ENCODE results near the gene SETD5. TPM values are rescaled to one million over a fixed set of nuclear protein-coding genes. Genes with fewer than 3 reads are reported as not detected.
A peak's percentile ranks its signal among the peaks of the same experiment; 100 is the strongest.

SETD5 gene
- total and polyA plus RNA-seq, 2 of the 8 experiments (the other 6 are each of a cell fraction or from before 2014, with no cell fraction given) = 108 to 234 TPM

GRCh38 chr3:9396301-9396631 lies 1.1 kb upstream of the SETD5 start (continued):
- no peak for TF ChIP-seq CTBP2 (IDR thresholded peaks at IDR 0.05; ENCODE audit: borderline replicate concordance, insufficient read depth, insufficient read length, low read length)
- no peak for TF ChIP-seq HDAC2 (IDR thresholded peaks at IDR 0.05; ENCODE audit: borderline replicate concordance in 1 of 2, low read depth in 2 of 2, low read length in 2 of 2)
- peak; percentile 53; the same call in 1 of the 2 replicates for TF ChIP-seq YY1 (IDR thresholded peaks at IDR 0.05; ENCODE audit: low read depth, low read length)
- TF ChIP-seq FOSL1 (IDR thresholded peaks at IDR 0.05; ENCODE audit: insufficient read depth, low read depth, low read length) = no peak
- no peak for TF ChIP-seq TCF12 (IDR thresholded peaks at IDR 0.05; ENCODE audit: low read depth, low read length)
- 0 out of 2 replicates have a peak, but pooled peaks have one; percentile 28 for TF ChIP-seq SP1 (IDR thresholded peaks at IDR 0.05; ENCODE audit: low read depth, low read length)
- TF ChIP-seq ATF2 (IDR thresholded peaks at IDR 0.05; ENCODE audit: low read length) = no peak; the same call in 1 of the 2 replicates
- no peak for TF ChIP-seq BRCA1 (IDR thresholded peaks at IDR 0.05; ENCODE audit: low read depth, low read length)
- TF ChIP-seq JUND (IDR thresholded peaks at IDR 0.05; ENCODE audit: low read length) = no peak
- peak; percentile 45 for TF ChIP-seq TBP (IDR thresholded peaks at IDR 0.05; ENCODE audit: low read depth, low read length)
- no peak for TF ChIP-seq JUN (IDR thresholded peaks at IDR 0.05; ENCODE audit: low read depth, low read length)
- no peak for TF ChIP-seq RXRA (IDR thresholded peaks at IDR 0.05; ENCODE audit: insufficient read depth, low read depth, low read length)
- no peak for TF ChIP-seq SP4 (IDR thresholded peaks at IDR 0.05; ENCODE audit: low read length)
- TF ChIP-seq TEAD4 (IDR thresholded peaks at IDR 0.05; ENCODE audit: low read depth, low read length) = no peak
- TF ChIP-seq CBX5 (IDR thresholded peaks at IDR 0.05; ENCODE audit: low read depth, low read length) = no peak
- no peak for TF ChIP-seq SP2 (IDR thresholded peaks at IDR 0.05; ENCODE audit: low read length)
- no peak for TF ChIP-seq ASH2L (IDR thresholded peaks at IDR 0.05; ENCODE audit: low read length)

Measured in H1 (cell line).